B cell (primary cell): Measurements from ENCODE around the gene GPLD1.

Experiments used
- EZH2 ChIP-seq: IDR thresholded peaks from 2 replicates; pipeline ENCODE4 v1.6.1; 2012; ENCODE audit warnings: borderline replicate concordance, low read depth, mild to moderate bottlenecking, moderate library complexity, low read length; ENCODE audit not compliant: insufficient read depth, poor library complexity, severe bottlenecking
- TF ChIP-seq, protein P1 (sequence below): fragments of 200-600 bp; IDR thresholded peaks from one replicate; pipeline ENCODE4 v1.8.0; 2022; ENCODE audit warnings: antibody characterized with exemption, mild to moderate bottlenecking

DNA sequence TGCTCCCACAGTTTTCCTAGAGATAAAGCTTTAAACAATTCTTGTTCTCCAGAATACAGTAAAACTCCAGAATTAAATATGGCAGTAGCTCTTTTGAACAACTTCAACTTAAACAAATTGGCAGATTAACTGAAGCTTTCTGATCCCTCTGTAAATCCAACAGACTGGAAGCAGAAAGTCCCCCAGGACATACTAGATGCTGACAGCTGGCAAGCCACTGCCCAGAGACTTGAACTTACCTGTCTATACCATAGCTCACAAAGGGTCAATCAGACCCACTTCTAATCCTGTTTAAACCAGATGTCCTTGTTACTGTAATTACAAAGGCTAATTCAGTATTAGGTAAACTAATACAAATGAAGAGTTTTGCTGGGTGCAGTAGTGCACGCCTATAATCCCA lies 12.3 kb downstream of the GPLD1 start:
- TF ChIP-seq, protein P1, sequence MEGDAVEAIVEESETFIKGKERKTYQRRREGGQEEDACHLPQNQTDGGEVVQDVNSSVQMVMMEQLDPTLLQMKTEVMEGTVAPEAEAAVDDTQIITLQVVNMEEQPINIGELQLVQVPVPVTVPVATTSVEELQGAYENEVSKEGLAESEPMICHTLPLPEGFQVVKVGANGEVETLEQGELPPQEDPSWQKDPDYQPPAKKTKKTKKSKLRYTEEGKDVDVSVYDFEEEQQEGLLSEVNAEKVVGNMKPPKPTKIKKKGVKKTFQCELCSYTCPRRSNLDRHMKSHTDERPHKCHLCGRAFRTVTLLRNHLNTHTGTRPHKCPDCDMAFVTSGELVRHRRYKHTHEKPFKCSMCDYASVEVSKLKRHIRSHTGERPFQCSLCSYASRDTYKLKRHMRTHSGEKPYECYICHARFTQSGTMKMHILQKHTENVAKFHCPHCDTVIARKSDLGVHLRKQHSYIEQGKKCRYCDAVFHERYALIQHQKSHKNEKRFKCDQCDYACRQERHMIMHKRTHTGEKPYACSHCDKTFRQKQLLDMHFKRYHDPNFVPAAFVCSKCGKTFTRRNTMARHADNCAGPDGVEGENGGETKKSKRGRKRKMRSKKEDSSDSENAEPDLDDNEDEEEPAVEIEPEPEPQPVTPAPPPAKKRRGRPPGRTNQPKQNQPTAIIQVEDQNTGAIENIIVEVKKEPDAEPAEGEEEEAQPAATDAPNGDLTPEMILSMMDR = no peak
- TF ChIP-seq EZH2 = no peak
